Panc1 (cell line): ENCODE results near the gene NCAM2. TPM values are rescaled to one million over a fixed set of nuclear protein-coding genes. Genes with fewer than 3 reads are reported as not detected.

Experiments used
- ATAC-seq: fragments of 200-7000 bp; cut with Tn5 transposase; 2 replicates; pipeline ENCODE4 v1.9.1; 2020; ENCODE audit warnings: mild to moderate bottlenecking, moderate library complexity
- BruUV-seq: library from RNA; stranded (reverse); fragments of 400-500 nt; replicated peaks from 2 replicates; lab custom pipeline; 2021; lab: Mats Ljungman, UMichigan
- CTCF ChIA-PET: fragments of 300-600 bp; sonication (Branson Sonifier 250); formaldehyde crosslinking; loops from one replicate; lab custom pipeline; 2022; ENCODE audit warnings: antibody characterized with exemption; lab: Charles Lee
- POLR2A ChIA-PET: fragments of 300-600 bp; sonication (Branson Sonifier 250); formaldehyde crosslinking; loops from one replicate; lab custom pipeline; 2022; ENCODE audit warnings: antibody characterized with exemption; lab: Charles Lee
- DNase-seq: peaks from one replicate; pipeline ENCODE4 v3.0.0-alpha.2; 2010; ENCODE audit warnings: low read depth, low spot score
- H3K27ac ChIP-seq: 2 replicates; pipeline ENCODE4 v1.5.1; 2011; ENCODE audit warnings: mild to moderate bottlenecking, low read length, inconsistent platforms
- H3K27me3 ChIP-seq: fragments of 200-500 bp; sonication (Bioruptor generic); 2 replicates; pipeline ENCODE4 v1.6.0; 2014; ENCODE audit warnings: low read length, inconsistent platforms; ENCODE audit not compliant: control insufficient read depth, insufficient read depth
- H3K36me3 ChIP-seq: fragments of 200-500 bp; sonication (Bioruptor generic); 2 replicates; pipeline ENCODE4 v1.5.1; 2014; ENCODE audit warnings: inconsistent platforms, mild to moderate bottlenecking, low read length, moderate library complexity; ENCODE audit not compliant: control insufficient read depth, insufficient read depth
- H3K4me1 ChIP-seq: 2 replicates; pipeline ENCODE4 v1.5.1; 2011; ENCODE audit warnings: inconsistent platforms, mild to moderate bottlenecking, low read length, moderate library complexity; ENCODE audit not compliant: control insufficient read depth, insufficient read depth
- H3K4me3 ChIP-seq, 2 experiments: 2 replicates each; pipeline ENCODE4 v1.5.1; 2011 to 2012; ENCODE audit warnings: low read depth in 2 of 2, low read length in 2 of 2, mild to moderate bottlenecking in 2 of 2, inconsistent platforms in 1 of 2, moderate library complexity in 1 of 2
- H3K9me3 ChIP-seq: fragments of 200-500 bp; sonication (Bioruptor generic); 2 replicates; pipeline ENCODE4 v1.5.1; 2014; ENCODE audit warnings: low read depth, mild to moderate bottlenecking, inconsistent platforms, low read length, moderate library complexity; ENCODE audit not compliant: control insufficient read depth, insufficient read depth
- POLR2AphosphoS5 ChIP-seq: IDR thresholded peaks from 2 replicates; pipeline ENCODE4 v1.6.1; 2012; ENCODE audit warnings: mild to moderate bottlenecking, low read depth, low read length, moderate library complexity
- SIN3A ChIP-seq: IDR thresholded peaks from 2 replicates; pipeline ENCODE4 v1.6.1; 2012; ENCODE audit warnings: low read depth, mild to moderate bottlenecking, low read length, moderate library complexity, borderline replicate concordance; ENCODE audit not compliant: insufficient read depth
- TCF7L2 ChIP-seq: IDR thresholded peaks from 2 replicates; pipeline ENCODE4 v1.6.1; 2011; ENCODE audit warnings: mild to moderate bottlenecking, low read depth, low read length, inconsistent platforms
- in situ Hi-C: cut with HindIII; loops from 2 replicates; pipeline ENCODE4 v1.10.0; 2016; ENCODE audit warnings: low sequenced_read_pairs, low pct_unique_long_range_greater_than_20kb
- intact Hi-C: fragments of 100-400 bp; cut with micrococcal nuclease; formaldehyde crosslinking; loops from one replicate; pipeline ENCODE4 v1.10.0; 2022; ENCODE audit not compliant: unreplicated experiment
- total RNA-seq: library from RNA; stranded (reverse); gene quantifications from one replicate; pipeline ENCODE4 v1.2.1, GENCODE V29; 2021; ENCODE audit not compliant: unreplicated experiment
- TF ChIP-seq, protein P1 (sequence below), 2 experiments: IDR thresholded peaks; 2 replicates each; pipeline ENCODE4 v1.6.1; 2011 to 2012; ENCODE audit warnings: low read depth in 2 of 2, control low read depth in 1 of 2, low read length in 1 of 2, mild to moderate bottlenecking in 1 of 2, moderate library complexity in 1 of 2; ENCODE audit not compliant: insufficient read depth in 1 of 2
- TF ChIP-seq, protein P2 (sequence below): fragments of 450-650 bp; IDR thresholded peaks from 2 replicates; pipeline ENCODE4 v1.5.1; 2017; ENCODE audit warnings: mild to moderate bottlenecking

NCAM2 gene
- total RNA-seq, 1 experiment from 2014 or later, result 2.2 TPM

DNA sequence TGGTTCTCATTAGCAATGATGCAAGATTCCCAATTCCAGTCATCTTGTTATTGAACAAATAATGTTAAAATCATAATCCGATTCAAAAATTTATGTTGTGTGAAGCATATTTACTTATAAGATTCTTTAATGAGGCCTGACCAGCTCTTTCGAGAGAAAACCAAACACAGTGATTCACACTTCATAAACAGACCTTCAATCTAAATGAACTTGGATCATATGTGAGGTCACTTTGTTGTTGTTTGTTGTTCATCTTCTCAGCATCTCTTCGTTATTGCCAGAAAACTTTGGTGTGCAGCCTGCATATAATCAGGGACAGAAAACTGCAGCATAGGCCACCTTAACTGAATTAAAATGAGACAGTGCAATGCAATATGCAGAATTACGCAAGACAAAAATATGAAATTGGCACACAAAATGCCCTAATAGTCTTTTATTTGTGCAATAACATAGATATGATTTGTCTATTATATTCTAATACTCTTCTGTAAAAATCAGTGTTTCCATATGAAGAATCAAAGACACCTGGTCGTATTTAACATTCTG, 30.1 kb downstream of the NCAM2 start:
- in situ Hi-C loops (no loop called here), intact Hi-C loops (no loop called here)
- no peaks in the 10 kb centered on the region for H3K4me1 ChIP-seq
- BruUV-seq, result no TSS peak
- no peak for ATAC-seq
- CTCF ChIA-PET, result no interaction called here
- POLR2A ChIA-PET, result no interaction called here
- H3K36me3 ChIP-seq, result no peaks in the 10 kb centered on the region
- TF ChIP-seq, protein P1, sequence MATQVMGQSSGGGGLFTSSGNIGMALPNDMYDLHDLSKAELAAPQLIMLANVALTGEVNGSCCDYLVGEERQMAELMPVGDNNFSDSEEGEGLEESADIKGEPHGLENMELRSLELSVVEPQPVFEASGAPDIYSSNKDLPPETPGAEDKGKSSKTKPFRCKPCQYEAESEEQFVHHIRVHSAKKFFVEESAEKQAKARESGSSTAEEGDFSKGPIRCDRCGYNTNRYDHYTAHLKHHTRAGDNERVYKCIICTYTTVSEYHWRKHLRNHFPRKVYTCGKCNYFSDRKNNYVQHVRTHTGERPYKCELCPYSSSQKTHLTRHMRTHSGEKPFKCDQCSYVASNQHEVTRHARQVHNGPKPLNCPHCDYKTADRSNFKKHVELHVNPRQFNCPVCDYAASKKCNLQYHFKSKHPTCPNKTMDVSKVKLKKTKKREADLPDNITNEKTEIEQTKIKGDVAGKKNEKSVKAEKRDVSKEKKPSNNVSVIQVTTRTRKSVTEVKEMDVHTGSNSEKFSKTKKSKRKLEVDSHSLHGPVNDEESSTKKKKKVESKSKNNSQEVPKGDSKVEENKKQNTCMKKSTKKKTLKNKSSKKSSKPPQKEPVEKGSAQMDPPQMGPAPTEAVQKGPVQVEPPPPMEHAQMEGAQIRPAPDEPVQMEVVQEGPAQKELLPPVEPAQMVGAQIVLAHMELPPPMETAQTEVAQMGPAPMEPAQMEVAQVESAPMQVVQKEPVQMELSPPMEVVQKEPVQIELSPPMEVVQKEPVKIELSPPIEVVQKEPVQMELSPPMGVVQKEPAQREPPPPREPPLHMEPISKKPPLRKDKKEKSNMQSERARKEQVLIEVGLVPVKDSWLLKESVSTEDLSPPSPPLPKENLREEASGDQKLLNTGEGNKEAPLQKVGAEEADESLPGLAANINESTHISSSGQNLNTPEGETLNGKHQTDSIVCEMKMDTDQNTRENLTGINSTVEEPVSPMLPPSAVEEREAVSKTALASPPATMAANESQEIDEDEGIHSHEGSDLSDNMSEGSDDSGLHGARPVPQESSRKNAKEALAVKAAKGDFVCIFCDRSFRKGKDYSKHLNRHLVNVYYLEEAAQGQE (IDR thresholded peaks at IDR 0.05; ENCODE audit: insufficient read depth in 1 of 2, low read depth in 2 of 2, low read length in 1 of 2), result no peak
- TF ChIP-seq SIN3A, result no peak
- TF ChIP-seq, protein P2, sequence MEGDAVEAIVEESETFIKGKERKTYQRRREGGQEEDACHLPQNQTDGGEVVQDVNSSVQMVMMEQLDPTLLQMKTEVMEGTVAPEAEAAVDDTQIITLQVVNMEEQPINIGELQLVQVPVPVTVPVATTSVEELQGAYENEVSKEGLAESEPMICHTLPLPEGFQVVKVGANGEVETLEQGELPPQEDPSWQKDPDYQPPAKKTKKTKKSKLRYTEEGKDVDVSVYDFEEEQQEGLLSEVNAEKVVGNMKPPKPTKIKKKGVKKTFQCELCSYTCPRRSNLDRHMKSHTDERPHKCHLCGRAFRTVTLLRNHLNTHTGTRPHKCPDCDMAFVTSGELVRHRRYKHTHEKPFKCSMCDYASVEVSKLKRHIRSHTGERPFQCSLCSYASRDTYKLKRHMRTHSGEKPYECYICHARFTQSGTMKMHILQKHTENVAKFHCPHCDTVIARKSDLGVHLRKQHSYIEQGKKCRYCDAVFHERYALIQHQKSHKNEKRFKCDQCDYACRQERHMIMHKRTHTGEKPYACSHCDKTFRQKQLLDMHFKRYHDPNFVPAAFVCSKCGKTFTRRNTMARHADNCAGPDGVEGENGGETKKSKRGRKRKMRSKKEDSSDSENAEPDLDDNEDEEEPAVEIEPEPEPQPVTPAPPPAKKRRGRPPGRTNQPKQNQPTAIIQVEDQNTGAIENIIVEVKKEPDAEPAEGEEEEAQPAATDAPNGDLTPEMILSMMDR, result no peak
- no peak for TF ChIP-seq POLR2AphosphoS5
- no peak for TF ChIP-seq TCF7L2
- no peak overlapping the region for H3K27ac ChIP-seq
- no peaks in the 10 kb centered on the region for H3K27me3 ChIP-seq
- DNase-seq, result no peak
- H3K4me3 ChIP-seq, result no peak overlapping the region
- no peaks in the 10 kb centered on the region for H3K9me3 ChIP-seq

DNA sequence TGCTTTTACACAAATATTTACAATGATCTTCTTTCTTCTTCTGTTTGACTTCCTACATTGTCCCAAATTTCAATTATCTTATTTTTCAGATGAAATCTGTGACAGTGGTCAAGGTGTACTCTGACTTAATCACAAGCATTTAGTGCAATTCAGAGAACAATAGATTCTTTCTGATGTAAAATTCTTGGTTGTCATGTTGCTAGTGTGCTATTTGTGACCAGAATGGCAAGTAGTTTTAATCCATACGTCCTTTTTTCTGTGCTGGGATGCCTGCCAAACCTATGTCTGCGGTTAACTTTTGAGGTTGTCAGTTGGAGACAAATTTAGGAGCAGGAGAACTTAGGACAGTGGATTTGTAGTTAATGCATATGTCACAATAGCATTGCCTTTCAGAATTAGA, 31.0 kb downstream of the NCAM2 start:
- H3K27ac ChIP-seq, result no peak overlapping the region
- no TSS peak for BruUV-seq
- DNase-seq, result no peak
- intact Hi-C loops, result no loop called here
- no peak for ATAC-seq
- H3K27me3 ChIP-seq, result no peaks in the 10 kb centered on the region
- H3K36me3 ChIP-seq, result no peaks in the 10 kb centered on the region
- H3K4me1 ChIP-seq, result no peaks in the 10 kb centered on the region
- POLR2A ChIA-PET, result no interaction called here
- CTCF ChIA-PET, result no interaction called here
- H3K9me3 ChIP-seq, result no peaks in the 10 kb centered on the region
- in situ Hi-C loops, result no loop called here
- no peak overlapping the region for H3K4me3 ChIP-seq
- TF ChIP-seq, protein P1 (IDR thresholded peaks at IDR 0.05; ENCODE audit: insufficient read depth in 1 of 2, low read depth in 2 of 2, low read length in 1 of 2), result no peak
- TF ChIP-seq TCF7L2 (no peak), POLR2AphosphoS5 (no peak), SIN3A (no peak)
- TF ChIP-seq, protein P2, result no peak
